Measurements from ENCODE around the gene ELMO3.

Gene ELMO3

DNA sequence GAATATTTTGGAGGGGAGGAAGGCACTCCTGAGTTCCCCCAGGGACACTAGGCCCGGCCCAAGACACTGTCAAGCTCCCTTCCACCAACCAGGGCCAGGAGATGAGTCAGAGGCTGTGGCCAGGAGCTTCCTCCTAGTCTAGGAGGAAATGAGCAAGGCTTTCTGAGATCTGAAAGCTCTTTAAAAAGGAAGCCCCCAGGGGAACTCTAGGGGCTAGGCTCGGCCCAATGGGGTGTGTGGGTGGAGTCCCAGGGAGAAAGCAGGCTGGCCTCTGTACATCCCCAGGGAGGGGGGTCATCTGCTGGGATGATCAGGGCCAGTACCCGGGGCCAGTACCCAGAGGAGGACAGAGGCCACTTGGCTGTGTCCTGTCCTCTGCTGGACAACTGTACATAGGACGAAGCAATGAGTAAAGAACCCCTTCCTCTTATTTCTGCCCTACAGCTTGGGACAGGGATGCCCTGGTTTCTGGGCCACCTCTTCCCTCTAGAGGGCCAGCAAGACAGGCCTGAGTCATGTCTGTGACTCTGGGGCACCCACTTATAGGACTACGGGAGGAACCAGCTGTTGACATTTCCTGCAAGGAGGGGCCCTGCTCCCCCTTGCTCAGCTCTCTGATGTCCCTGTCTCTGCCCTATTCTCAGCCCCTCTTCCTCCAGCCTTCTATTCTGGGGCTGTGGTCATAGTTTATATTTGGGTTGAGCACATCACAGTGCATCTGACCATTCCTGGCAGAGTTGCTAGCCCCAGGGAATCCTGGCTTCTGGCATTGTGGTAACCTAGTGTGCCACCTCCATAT lies 45.7 kb downstream of the ELMO3 start:
- no peak for DNase-seq

DNA sequence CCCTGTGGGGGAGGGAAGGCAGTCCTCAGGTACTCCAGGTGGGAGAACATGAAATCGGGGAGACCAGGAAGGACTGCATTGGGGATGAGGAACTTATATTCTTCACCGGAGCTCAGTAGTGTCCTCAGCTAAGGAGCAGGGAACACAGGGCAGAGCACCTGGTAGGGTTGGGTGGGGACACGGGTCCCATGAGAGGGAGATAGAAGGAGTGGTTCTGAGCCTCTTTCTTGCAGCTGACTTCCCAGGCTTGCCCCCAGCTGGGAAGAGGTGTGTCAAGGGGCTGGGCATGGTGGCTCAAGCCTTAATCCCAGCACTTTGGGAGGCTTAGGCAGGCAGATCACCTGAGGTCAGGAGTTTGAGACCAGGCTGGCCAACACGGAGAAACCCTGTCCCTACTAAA lies 46.3 kb downstream of the ELMO3 start:
- DNase-seq: no peak

DNA sequence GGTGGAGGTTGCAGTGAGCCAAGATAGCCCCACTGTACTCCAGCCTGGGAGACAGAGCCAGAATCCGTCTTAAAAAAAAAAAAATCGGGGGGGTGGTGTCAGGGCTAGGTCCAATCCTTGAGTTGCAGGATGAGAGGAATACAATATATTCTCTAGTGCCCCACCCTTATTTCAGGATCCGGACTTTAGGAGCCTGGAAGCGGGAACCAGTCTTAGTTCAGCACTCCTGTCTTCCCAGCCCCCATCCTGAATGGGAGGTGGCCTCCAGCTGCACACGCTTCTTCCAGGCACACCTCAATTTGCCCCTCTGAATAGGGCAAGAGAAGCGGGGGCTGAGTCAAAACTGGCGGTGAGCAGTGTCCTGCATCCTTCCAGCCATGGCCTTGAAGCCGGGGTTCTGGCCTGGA lies 46.7 kb downstream of the ELMO3 start:
- no peak for DNase-seq

DNA sequence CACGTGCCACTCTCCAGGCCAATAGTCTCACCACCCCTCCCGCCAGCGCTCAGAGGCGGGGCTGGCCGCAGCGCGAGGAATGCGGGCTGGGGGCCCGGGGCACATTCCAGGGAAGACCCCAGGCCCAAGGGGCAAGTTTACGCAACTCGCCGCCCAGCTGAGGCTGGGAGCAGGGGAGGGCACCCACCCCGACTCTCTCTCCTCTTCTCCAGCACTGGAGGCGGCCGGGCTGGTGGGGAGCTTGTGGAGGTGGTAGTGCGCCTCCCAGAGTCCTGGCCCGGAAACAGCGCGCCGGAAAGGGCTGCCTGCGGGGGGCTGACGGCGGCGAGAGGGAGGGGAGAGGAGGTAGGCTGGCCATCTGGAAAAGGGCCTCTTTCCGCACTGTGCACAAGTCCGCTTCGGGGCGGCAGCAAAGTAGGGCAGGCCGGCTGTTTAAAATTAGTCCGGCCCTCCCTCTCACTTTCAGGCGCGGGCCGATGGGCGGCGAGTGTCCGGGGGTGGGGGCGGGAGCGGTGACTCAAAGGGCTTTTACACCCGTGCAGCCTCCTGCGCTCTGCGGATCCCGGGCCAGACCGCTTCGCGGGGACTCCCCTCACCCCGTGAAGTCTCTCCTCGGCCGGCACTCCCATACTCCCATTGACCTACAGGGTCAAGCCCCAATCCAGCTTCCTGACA lies 47.3 kb downstream of the ELMO3 start:
- peak; percentile 96 for DNase-seq

DNA sequence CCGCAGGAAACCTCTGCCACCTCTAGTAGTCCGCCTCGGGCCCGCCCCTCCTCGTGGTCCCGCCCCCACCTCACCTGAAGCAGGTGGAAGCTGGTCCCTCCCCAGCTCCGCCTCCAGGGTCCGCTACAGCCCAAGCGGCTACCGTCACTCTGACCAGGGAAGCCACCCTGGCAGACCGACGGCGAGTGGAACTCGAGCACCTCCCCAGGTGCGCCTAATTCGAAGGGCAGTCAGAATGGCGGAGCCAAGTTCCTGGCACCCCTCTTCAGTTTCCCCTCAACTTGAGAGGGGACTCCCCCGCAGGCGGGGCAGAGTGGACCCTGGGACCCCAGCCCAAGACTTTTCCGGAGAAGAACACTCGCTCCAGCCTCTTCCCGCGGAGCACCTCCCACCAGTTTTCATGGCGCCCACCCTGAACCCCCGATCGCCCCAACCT lies 47.8 kb downstream of the ELMO3 start:
- DNase-seq: no peak

DNA sequence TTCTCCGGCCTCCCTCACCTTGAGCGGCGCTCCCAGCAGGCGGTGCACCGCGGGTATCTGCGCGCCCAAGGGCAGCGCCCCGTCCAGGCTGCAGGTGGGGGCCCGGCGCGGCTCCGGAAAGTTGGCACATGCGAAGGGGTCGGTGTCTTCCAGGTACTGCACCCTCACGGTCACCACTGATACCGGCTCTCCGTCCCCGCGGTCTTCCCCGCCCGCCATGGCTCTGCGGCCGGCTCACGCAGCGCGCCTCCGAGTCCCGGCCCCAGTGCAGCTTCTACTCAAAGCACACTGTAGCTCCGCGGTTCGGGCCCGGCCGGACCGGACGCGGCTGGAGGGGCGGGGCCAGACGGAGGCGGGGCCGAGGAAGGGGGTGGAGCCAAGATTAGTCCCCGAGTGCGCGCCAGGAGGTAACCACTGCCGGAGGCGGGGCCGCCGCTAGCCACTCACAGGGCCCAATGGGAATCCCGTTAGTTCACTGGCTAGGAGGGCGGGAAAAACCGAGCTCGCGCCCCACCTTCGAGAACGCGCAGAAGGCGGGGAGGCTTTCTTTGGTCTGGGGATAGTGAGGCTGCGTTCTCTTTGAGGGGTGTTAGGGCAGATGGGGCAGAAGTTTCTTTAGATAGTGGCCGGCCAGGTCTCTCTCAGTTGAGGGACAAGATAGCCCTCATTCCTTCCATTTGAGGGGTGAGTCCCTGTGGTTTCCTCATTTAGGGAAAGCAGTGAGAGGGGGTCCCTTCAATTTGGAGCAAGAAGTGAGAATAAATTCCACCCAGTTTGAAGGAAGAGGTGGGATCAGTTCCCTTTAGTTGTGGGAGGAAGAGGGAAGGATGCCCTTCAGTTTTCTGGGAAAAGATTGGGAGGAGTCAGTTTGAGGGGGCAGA lies 48.5 kb downstream of the ELMO3 start, which contains the start of gene FHOD1:
TSS of gene FHOD1 (minus strand) at position 290 of the 881 bp plus-strand sequence. CDS start at position 219, 71 bp downstream.
- peak; percentile 91 for DNase-seq

DNA sequence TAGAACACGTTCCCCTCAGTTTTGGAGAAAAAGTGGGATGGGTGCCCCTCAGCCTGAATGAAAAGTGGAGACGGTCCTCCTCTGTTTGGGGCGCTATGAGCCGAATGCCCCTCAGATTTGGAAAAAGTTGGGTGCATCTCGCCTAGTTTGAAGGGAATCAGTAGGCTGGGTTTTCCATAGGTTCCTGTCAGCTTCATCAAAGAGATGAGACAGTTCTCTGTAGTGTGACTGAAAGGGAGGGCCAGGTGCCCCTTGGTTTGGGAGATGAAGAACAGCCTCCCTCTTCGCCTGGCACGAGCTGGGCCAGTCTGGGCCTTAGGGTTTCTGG lies 49.1 kb downstream of the ELMO3 start:
- DNase-seq: peak; percentile 57

DNA sequence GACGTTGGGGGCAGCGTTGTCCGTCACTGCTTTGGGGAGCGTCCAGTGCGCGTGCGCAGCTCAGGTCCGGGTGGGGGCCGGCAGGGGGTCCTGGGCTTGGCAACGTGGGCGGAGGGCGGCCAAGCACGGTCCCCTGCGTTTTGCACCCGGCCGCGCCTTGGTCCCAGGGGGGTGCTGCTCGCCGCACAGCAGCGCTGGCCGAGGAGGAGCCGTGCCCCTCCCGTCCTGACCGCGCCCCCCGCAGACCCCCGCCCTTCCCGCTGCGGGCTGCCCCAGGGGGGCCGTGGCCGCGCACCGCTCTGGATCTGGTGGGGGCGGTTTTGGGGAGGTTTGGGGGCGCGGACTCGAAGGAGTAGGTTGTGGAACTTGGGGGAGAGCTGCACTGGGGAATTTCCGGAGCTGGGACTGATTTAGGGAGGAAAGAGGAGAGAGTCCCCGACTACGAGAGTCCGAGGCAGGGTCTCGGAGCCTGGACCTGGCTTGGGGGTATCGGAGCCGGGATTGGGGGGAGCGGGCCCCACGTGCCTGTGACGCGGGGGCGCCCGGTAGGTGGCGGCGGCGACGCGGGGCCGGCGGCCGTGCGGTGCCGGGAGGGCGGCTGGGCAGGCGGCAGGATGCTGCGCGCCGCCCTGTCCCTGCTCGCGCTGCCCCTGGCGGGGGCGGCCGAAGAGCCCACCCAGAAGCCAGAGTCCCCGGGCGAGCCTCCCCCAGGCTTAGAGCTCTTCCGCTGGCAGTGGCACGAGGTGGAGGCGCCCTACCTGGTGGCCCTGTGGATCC lies 49.7 kb downstream of the ELMO3 start, which contains the start of gene SLC9A5:
TSS of gene SLC9A5 (plus strand) at position 579 of the 777 bp plus-strand sequence. CDS start at position 615, 36 bp downstream.
- peak; percentile 65 for DNase-seq

DNA sequence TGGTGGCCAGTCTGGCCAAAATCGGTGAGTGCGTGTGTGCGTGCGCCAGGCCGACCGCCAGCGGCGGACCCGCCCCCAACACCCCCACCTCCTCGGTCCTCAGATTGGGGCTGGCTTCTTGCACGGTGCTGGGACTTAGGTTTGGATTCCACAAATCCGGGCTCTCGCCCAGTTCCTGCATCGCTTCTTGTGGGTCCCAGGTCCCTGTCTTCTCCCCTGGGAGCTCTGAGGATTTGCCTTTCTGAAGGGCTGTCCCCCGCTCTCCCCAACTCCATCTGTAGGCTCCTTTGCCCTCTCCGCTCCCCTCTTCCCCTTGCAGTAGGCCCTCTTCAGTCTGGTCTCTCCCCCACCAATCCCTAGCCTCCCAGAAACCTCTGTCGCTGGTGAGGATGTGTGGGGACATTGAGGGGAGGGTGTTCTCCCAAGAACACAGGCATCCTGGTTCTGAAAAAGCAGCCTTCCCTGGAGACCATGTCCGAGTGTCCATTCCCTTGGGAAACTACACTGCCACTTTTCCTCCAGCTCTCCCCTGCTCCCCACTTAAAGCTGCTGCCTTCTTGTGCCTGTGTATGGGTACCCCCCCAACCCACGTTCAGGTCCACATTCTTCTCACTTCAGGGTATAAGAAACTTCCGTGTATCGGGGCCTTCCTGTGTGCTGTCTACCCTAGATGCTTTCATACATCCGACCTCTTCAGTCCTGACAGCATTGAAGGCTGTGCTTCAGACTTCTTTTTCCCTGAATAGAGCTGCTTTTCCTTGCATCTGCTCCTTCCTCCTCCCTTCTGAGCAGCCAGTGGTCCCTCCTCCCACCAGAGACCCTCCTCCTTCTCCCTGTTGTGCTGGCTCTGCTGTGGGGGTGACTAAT lies 50.5 kb downstream of the ELMO3 start:
- peak; percentile 25 for DNase-seq

DNA sequence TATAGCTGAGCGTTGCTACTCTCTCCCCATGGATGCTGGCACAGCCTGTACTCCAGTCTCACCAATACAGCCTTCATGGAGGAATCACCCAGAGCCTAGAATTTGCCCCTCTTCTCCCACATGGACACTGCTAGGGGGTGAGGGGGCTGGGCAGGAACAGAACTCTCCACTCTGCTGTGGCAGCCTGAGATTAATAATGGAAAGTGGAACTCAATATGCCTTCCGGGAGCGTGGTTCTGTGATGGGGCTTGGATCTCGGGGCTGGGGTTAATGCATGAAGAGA lies 51.1 kb downstream of the ELMO3 start:
- DNase-seq: no peak

DNA sequence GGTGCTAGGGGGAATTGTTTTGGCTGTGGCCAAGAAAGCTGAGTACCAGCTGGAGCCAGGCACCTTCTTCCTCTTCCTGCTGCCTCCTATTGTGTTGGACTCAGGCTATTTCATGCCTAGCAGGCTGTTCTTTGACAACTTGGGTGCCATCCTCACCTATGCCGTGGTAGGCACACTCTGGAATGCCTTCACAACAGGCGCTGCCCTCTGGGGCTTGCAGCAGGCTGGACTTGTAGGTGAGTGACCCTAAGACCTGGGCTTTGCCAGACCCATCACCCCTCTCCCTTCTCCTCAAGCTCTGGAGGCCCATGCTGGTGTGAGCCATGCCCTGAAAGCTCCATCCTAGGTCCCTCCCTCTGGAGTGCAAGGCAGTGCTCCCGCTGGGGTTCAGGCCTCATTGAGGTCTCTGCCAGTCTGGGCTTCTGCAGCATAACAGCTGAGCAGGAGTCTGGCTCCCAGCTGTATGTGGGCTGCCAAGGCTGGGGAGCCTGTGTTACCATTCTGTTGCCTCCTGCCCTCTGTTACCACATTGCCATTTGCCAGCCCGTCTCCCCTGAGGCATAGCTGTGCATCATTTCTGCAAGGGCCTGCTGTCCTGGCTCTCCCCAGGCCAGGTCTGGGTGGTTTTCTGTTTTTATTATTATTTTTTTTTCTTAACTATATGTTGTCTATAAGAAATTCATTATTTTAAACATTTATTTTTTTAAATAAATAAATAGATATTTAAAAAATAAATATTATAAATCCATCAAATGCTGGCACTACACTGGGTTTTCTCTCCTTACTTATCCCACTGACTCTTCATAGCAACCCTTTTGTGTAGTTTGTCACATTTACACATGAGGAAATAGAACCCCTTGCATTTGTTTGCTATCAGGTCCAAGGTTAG lies 53.9 kb downstream of the ELMO3 start:
- no peak for DNase-seq

Measured in retina (tissue), 1 donor.